HG03025 (cell line): ENCODE results near the gene EFHC2.
"Not testable (repeated sequence)": the region's sequence is repeated elsewhere in the genome, so short reads cannot be mapped to it uniquely, and the experiment has no call there.

Experiments
- ATAC-seq: cut with Tn5 transposase; IDR thresholded peaks from one replicate; pipeline ENCODE4 v1.9.1; 2021; ENCODE audit warnings: mild to moderate bottlenecking, moderate library complexity; ENCODE audit not compliant: unreplicated experiment, low FRiP score

Gene EFHC2

GRCh38 chrX:44299177-44299576, 44.3 kb downstream of the EFHC2 start:
- no peak for ATAC-seq

- no peak for ATAC-seq
These were observed 51.9 kb downstream of the EFHC2 start for GRCh38 chrX:44291468-44292092.

- no peak for ATAC-seq
These were observed 52.8 kb downstream of the EFHC2 start for GRCh38 chrX:44290718-44291117.

DNA sequence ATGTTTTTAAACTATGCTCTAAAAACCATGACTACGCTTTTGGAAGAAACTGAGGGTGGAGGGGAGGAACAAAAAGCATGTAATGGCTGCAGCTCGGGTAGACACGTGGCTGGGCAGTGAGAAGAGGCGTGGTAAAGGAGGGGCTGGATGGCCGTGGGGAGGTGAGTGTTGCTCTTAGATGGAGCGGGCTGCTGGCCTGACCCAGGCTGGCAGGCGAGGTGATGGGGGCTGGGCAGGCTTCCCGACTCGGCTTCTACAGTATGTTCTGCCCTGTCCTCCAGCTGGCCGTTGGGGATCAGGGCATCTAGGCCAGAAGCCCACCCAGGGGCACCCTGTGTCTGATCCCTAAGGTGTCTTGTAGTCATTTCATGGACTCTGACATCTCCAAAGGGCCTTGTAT, 60.7 kb downstream of the EFHC2 start:
- ATAC-seq, result no peak

DNA sequence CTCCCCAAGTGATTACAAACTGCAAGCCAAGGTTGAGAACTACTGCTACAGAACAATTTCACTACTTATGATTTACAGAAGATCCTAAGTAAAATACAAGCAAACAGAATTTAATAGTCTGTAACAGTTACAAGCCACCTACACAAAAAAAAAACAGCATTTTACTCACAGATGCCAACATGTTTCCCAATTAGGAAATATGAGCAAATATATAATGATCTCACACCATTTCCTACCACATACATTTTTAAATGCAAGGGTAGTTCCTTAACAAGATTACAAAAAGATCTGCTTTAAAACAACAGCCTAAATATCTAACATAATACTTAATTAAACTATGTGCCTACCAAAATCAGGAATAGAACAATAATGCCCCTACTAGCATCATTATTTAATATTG, 63.4 kb downstream of the EFHC2 start:
- ATAC-seq, result no peak

- ATAC-seq, result no peak
These were observed 69.4 kb downstream of the EFHC2 start for GRCh38 chrX:44274096-44274495.

DNA sequence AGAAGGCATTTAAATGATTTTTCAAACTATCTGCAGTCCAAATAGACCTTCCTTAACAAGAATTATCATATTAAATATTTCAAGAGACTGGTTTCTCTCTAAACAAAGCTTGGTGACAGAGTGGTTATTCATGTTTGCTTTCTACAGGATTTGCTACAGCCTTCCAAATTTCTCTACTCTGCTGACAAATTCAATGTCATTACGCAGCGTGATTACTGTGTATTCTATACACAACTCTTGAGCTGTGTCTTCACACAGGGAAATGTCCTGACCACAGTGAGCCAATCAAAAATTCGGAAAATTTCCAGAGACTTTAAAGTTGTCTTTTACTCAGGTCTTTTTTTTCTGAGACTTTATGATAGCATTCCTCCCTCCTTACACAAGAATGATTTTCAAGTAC, 75.6 kb downstream of the EFHC2 start:
- no peak for ATAC-seq

GRCh38 chrX:44267116-44267515, 76.4 kb downstream of the EFHC2 start:
- ATAC-seq, result no peak

DNA sequence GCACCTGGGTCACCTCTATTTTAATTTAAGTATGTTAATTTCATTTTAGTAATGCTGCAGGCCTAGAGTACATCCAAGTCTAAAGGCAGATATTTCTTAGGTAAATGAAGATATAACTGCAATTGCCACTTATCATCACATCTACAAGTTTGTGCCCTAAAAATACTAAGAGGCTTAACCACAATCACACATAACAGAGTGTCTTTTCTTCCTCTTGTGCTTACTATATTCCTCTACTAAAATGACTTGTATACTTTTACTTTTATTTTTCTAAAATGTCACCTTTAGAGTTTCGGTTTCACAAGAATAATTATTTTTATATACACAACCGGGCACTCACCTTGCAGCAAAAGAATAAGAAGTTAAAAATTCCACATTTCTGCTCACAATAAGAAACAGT, 77.9 kb downstream of the EFHC2 start:
- ATAC-seq, result no peak

DNA sequence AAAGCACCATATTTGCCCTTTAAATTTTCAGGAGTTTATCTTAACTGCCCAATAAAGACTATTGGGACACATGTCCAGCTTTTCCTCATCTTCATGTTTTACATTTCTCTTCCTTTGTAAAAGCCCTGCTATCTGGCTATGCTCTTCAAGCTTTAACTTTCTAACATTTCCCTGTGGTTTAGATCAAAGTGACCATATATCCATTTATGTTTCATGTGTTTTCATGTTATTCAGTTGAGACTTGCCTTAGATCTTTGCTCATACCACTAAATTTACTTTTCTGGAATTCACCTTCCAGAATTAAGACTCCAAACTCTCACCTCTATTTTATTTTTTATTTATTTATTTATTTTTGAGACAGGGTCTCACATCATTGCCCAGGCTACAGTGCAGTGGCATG, 78.5 kb downstream of the EFHC2 start:
- no peak for ATAC-seq

- ATAC-seq, result no peak
These were observed 82.2 kb downstream of the EFHC2 start for GRCh38 chrX:44261286-44261685.

DNA sequence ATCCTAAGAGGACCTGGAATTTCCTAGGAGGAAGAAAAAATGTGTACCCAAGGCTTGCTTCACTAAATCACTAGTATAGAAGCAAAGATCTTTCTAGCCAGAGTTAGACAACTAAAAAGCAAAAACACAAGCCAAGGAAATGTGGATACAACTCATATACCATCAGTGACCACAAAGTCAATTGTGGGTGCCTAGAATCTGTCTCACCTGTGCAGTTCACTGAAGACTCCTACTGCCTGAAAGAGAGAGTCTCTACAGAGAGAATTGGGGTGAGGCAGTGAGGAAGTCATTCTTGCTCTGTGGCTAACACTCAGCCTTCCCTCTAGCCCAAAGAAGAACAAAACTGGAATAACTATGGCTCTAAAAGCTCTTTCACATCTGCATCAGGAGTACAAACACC, 82.9 kb downstream of the EFHC2 start:
- ATAC-seq, result no peak

DNA sequence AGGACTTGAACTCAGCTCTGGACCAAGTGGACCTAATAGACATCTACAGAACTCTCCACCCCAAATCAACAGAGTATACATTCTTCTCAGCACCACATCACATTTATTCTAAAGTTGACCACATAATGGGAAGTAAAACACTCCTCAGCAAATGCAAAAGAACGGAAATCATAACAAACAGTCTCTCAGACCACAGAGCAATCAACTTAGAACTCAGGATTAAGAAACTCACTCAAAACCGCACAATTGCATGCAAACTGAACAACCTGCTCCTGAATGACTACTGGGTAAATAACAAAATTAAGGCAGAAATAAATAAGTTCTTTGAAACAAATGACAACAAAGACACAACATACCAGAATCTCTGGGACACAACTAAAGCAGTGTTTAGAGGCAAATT, 87.7 kb downstream of the EFHC2 start:
- not testable (repeated sequence) for ATAC-seq

DNA sequence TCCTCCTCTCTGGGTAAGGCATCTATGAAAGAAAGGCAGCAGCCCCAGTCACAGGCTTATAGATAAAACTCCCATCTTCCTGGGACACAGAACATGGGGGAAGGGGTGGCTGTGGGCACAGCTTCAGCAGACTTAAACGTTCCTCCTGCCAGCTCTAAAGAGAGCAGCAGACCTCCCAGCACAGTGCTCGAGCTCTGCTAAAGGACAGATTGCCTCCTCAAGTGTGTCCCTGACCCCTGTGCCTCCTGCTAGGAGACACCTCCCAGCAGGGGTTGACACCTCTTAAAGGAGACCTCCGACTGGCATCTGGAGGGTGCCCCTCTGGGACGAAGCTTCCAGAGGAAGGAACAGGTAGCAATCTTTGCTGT, 89.9 kb downstream of the EFHC2 start:
- no peak for ATAC-seq

DNA sequence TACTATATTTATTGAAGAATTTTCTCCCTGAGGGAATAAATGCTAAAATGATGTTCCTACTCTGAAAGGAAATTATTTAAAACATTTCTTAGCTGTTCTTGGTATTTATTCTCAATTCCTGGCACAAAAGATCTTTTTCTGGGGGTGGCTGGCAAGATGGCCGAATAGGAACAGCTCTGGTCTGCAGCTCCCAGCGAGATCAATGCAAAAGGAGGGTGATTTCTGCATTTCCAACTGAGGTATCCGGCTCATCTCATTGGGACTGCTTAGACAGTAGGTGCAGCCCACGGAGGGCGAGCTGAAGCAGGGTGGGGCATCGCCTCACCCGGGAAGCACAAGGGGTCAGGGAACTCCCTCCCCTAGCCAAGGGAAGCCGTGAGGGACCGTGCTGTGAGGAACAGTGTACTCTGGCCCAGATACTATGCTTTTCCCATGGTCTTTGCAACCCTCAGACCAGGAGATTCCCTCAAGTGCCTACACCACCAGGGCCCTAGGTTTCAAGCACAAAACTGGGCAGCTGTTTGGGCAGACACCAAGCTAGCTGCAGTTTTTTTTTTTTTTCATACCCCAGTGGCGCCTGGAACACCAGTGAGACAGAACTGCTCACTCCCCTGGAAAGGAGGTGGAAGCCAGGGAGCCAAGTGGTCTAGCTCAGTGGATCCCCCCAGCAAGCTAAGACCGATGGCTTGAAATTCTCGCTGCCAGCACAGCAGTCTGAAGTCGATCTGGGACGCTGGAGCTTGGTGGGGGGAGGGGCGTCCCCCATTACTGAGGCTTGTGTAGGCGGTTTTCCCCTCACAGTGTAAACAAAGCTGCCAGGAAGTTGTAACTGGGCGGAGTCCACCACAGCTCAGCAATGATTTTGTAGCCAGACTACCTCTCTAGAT, 90.5 kb downstream of the EFHC2 start:
- peak; percentile 82 for ATAC-seq

DNA sequence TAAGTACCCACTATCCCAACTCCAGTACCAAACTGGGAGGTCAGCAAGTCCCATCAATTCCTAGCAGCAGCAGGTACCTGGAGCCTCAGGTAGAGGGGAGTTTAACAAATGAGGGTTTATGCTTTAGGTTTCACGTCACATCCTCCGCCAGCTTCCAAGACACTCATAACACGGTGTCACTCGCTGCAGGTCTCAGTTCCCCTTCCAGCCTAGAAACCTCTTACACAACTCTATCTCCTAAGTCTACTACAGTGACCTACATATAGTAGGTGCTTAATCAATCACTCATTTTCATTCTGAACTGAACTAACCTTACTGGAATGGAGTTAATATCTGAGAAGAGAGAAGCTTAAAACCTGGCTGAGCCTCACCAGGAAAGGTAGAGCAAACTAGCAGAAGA, 96.0 kb downstream of the EFHC2 start:
- no peak for ATAC-seq

DNA sequence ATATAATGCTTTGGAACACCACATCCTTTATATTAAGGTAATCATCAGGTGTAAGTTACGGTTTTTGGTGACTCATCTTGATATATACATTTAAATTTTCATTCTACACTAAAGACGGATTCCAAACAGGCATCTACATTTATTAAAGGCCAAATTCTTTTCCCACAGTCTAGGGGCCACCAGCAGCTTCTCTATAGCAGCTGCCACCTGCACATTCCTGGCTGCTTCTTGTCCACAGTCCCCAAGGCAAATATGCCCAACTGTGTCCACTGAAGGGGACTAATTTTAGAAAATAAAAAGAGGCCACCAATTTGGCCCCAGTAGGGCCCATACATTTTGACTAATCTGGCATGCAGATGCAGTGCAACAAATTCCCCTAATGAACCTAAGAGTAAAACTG, 96.6 kb downstream of the EFHC2 start:
- no peak for ATAC-seq

DNA sequence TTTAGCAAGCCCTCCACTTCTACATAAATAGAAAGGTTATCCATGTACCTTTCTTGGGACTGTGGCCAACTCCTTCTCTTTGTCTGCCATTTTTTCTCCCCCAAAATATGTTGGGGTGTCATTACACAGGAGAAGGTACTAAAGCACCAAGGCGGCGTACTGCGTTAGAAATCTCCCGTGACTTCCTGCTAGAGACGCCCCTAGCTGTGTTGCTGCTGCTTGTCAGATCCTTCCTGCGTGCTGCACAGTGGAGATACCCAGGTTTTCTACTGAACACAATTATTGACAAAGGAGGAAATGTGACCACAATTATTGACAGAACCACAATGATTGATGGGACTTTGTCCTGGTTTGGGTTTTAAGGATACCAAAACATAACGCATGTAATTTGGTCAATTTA, 97.7 kb downstream of the EFHC2 start:
- no peak for ATAC-seq

DNA sequence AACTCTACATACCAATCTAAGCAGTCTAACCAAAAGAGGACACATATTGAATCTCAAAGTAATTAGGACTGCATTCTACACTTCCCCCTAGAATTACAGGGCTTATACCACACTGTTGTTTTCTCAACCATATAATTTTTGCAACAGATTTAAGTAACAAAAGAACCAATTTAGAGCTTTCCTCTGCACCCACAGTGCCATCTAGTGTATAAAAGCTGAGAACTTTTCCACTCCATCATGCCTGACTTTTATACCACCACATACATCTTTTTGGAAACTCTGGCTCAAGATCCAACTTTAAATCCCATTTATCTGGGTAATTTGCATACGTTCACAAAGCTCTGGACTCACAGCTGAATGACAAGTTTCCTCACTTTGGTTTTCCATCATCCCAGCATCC, 99.5 kb downstream of the EFHC2 start:
- no peak for ATAC-seq

- ATAC-seq, result no peak
These were observed 101.9 kb downstream of the EFHC2 start for GRCh38 chrX:44241546-44241945.

GRCh38 chrX:44240036-44240435, 103.4 kb downstream of the EFHC2 start:
- no peak for ATAC-seq

- no peak for ATAC-seq
These were observed 104.4 kb downstream of the EFHC2 start for GRCh38 chrX:44239036-44239435.
